ENCODE measurements around the gene DYNC1H1. TPM values are rescaled to one million over a fixed set of nuclear protein-coding genes. Genes with fewer than 3 reads are reported as not detected.

DYNC1H1 gene
- total RNA-seq, 1 donor from 2014 or later = 591 TPM

- TF ChIP-seq, protein P1, sequence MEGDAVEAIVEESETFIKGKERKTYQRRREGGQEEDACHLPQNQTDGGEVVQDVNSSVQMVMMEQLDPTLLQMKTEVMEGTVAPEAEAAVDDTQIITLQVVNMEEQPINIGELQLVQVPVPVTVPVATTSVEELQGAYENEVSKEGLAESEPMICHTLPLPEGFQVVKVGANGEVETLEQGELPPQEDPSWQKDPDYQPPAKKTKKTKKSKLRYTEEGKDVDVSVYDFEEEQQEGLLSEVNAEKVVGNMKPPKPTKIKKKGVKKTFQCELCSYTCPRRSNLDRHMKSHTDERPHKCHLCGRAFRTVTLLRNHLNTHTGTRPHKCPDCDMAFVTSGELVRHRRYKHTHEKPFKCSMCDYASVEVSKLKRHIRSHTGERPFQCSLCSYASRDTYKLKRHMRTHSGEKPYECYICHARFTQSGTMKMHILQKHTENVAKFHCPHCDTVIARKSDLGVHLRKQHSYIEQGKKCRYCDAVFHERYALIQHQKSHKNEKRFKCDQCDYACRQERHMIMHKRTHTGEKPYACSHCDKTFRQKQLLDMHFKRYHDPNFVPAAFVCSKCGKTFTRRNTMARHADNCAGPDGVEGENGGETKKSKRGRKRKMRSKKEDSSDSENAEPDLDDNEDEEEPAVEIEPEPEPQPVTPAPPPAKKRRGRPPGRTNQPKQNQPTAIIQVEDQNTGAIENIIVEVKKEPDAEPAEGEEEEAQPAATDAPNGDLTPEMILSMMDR (IDR thresholded peaks at IDR 0.05; ENCODE audit: insufficient read depth, low read depth, low read length) = no peak
- TF ChIP-seq EZH2 (IDR thresholded peaks at IDR 0.05; ENCODE audit: insufficient read depth, low read length) = no peak
- no peaks in the 10 kb centered on the region for H3K9me3 ChIP-seq (ENCODE audit: insufficient read depth, low read depth, low read length)
- peaks cover 16% of the 10 kb centered on the region for H3K4me1 ChIP-seq (ENCODE audit: insufficient read depth, low read length)
- H3K79me2 ChIP-seq (ENCODE audit: insufficient read depth, low read length) = peaks cover 9% of the 10 kb centered on the region
- FAIRE-seq (no peak), DNase-seq (ENCODE audit: low read depth) (no peak)
- no peak overlapping the region for H3K4me2 ChIP-seq (ENCODE audit: low read length)
- no peak overlapping the region for H3K27ac ChIP-seq (ENCODE audit: low read depth, low read length)
- H4K20me1 ChIP-seq (ENCODE audit: insufficient read depth, low read length) = peaks cover 66% of the 10 kb centered on the region
- H3K36me3 ChIP-seq (ENCODE audit: insufficient read depth, low read length) = peaks cover 82% of the 10 kb centered on the region
- no peak overlapping the region for H3K9ac ChIP-seq (ENCODE audit: low read length)
- no peaks in the 10 kb centered on the region for H3K27me3 Mint-ChIP-seq (ENCODE audit: low read depth, unreplicated experiment)
- H2AFZ ChIP-seq (ENCODE audit: low read depth, low read length) = no peak overlapping the region
- H3K4me3 ChIP-seq (ENCODE audit: insufficient read depth, low read depth, low read length) = no peak overlapping the region
- peaks cover 36% of the 10 kb centered on the region for H3K36me3 Mint-ChIP-seq (ENCODE audit: low read depth, unreplicated experiment)
- H3K4me3 Mint-ChIP-seq (ENCODE audit: unreplicated experiment) = no peak overlapping the region
- no peaks in the 10 kb centered on the region for H3K9me3 Mint-ChIP-seq (ENCODE audit: unreplicated experiment)
- no peaks in the 10 kb centered on the region for H3K27me3 ChIP-seq (ENCODE audit: insufficient read depth, low read length)
- peaks cover 21% of the 10 kb centered on the region for H3K4me1 Mint-ChIP-seq (ENCODE audit: low read depth, unreplicated experiment)
- peak overlapping the region; percentile 47 for H3K27ac Mint-ChIP-seq (ENCODE audit: unreplicated experiment)
Measured at GRCh38 chr14:102018251-102018650, 53.9 kb downstream of the DYNC1H1 start.

DNA sequence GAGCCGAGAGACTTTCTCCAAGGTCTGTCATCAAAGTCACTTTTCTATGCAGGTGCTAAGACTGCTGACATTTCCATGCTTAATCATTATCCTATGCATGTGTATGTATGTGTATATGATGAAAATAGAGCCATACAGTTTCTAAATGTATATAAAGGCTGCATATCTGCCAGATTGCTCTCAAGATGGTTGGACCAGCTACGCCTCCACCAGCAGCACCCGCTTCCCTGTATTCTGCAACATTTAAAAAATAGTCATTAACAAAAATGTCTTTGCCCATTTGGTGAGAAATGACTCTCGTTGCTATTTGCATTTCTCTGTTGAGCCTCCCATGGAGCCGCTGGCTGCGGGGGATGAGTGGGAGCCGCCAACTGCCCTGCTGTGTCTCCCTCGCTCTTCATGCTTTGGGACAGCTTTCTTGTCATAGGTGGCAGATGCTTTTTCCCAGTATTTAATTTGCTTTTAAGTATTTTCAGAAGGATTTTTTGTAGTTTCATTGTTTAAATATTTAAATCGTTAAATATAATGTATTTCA lies 54.7 kb downstream of the DYNC1H1 start:
- no peaks in the 10 kb centered on the region for H3K9me3 ChIP-seq (ENCODE audit: insufficient read depth, low read depth, low read length)
- peaks cover 83% of the 10 kb centered on the region for H3K36me3 ChIP-seq (ENCODE audit: insufficient read depth, low read length)
- H3K27ac ChIP-seq (ENCODE audit: low read depth, low read length) = no peak overlapping the region
- DNase-seq (ENCODE audit: low read depth) (no peak), FAIRE-seq (no peak)
- H3K4me3 Mint-ChIP-seq (ENCODE audit: unreplicated experiment) = no peak overlapping the region
- no peaks in the 10 kb centered on the region for H3K9me3 Mint-ChIP-seq (ENCODE audit: unreplicated experiment)
- peaks cover 16% of the 10 kb centered on the region for H3K4me1 ChIP-seq (ENCODE audit: insufficient read depth, low read length)
- H3K4me3 ChIP-seq (ENCODE audit: insufficient read depth, low read depth, low read length) = no peak overlapping the region
- H3K27ac Mint-ChIP-seq (ENCODE audit: unreplicated experiment) = peak overlapping the region; percentile 85
- no peak overlapping the region for H3K9ac ChIP-seq (ENCODE audit: low read length)
- TF ChIP-seq, protein P1 (IDR thresholded peaks at IDR 0.05; ENCODE audit: insufficient read depth, low read depth, low read length) = no peak
- TF ChIP-seq EZH2 (IDR thresholded peaks at IDR 0.05; ENCODE audit: insufficient read depth, low read length) = no peak
- peaks cover 35% of the 10 kb centered on the region for H3K36me3 Mint-ChIP-seq (ENCODE audit: low read depth, unreplicated experiment)
- no peak overlapping the region for H2AFZ ChIP-seq (ENCODE audit: low read depth, low read length)
- no peak overlapping the region for H3K4me2 ChIP-seq (ENCODE audit: low read length)
- H3K79me2 ChIP-seq (ENCODE audit: insufficient read depth, low read length) = peaks cover 9% of the 10 kb centered on the region
- peaks cover 20% of the 10 kb centered on the region for H3K4me1 Mint-ChIP-seq (ENCODE audit: low read depth, unreplicated experiment)
- H3K27me3 ChIP-seq (ENCODE audit: insufficient read depth, low read length) = no peaks in the 10 kb centered on the region
- peaks cover 62% of the 10 kb centered on the region for H4K20me1 ChIP-seq (ENCODE audit: insufficient read depth, low read length)
- no peaks in the 10 kb centered on the region for H3K27me3 Mint-ChIP-seq (ENCODE audit: low read depth, unreplicated experiment)

All from astrocyte (in vitro differentiated cells and primary cell).